HL-60/S4 (cell line): Measurements from ENCODE around the gene SMC2.

Source experiments
- in situ Hi-C: fragments of 300-500 bp; cut with MboI; formaldehyde crosslinking; loops from 2 replicates; pipeline ENCODE4 v1.14.3; 2022; ENCODE audit warnings: low sequenced_read_pairs

SMC2 gene

DNA sequence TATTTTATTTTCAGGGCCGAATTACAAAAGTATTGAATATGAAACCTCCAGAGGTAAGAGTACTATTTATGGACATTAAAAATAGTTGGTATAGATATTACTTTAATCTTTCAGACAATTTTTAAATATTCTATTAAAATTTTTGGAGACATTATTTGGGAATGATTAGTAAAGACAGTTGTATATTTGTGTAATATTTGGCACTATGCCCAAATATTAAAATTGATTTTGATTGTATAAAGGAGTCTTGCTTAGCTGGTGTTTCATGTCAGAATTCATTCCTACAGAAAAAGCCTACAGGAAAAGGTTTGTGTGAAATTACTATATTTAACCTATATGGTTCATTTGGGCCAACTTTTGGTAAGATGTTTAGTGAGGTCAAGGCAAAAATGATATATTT is 5.5 kb downstream of the SMC2 start:
- in situ Hi-C loops = no loop called here

DNA sequence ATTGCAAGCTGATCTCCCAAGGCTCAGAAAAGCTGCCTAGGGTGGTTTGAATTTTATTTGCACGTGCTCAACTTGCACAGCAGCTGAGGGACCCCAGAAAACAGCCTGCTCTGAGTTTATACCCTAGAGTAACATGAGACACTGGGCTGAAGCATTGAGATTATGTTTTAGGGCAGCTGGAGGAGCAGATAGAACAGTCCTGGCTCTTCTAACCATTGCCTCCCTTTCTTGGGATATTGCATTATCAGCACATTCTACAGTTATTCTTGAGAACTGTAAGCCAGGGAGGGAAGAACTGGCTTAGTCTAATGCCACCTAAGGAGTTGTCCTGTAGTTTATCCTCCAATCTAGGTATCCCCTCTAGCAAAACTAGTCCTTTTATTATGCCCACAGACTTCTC is 10.3 kb downstream of the SMC2 start:
- in situ Hi-C loops = no loop called here

DNA sequence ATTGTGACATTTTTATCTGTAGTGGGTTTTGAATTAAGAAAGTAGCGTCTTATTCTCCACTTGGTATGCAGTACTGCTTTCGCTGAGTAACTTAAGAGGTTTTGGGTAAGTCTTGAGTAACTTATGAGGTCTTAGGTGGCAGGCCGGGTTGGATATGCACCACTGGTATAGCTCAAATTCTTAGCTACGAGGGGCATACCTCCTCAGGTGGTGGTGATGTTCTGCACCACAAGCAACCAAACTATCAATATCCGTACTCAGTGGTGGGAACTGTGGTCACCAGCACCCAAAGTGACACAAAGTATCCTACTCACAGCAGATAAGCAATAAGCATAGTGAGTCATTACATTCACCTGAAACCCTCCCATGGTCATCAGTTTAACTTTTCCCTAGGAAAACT is 13.7 kb downstream of the SMC2 start:
- in situ Hi-C loops = no loop called here

DNA sequence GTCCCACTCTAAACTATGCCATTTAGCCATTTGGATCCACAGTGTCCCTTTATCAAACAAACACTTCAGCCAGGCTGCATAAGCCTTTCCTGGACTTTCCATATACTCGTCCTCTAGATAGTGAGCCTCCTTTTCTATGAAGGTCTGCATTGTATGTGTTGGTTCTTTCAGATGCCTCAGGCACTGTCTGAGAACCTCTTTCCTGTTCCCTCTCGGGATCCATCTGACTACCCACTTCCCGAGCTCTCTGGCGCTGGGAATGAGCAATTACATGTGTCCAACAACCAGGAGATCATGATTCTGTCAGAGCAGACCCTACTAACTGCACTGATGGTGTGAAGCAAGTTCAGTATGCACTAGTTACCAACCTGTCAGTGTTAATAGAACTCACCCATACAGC is 14.2 kb downstream of the SMC2 start:
- in situ Hi-C loops = no loop called here

DNA sequence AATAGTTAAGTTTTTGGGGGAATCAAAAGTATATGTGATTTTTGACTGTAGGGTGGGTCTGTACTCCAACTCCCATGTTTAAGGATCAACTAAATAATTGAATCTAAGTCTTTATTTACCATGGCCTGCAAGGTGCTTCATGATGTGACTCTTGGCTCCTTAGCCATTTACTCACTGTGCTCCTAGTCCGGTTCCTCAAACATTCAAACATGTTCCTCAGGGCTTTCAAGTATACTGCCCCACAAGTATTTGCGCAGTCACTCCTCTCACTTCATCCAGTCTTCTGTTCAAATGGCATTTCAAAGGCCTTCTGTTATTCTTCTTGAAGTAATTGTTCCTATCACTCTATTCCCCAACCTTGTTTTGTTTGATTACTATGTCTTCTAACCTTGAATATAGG is 16.4 kb downstream of the SMC2 start:
- in situ Hi-C loops = no loop called here

DNA sequence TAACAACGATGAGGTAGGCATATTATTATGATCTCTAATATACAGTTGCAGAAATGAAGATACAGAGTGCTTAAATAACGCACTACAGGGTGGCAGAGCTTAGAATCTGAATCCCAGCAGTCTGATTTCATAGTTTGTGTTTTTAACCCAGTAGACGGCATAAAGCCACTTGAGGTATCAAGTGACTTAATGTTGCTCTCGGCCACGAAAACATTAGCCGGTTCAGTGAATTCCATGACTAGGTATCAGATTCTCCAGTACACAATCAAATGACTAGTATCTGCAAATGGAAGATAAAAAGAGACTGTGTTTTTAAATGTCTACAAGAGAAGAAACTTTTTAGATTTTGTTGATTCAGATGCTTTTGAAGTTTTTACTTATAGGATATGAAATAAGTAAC is 24.8 kb downstream of the SMC2 start:
- in situ Hi-C loops = no loop called here

DNA sequence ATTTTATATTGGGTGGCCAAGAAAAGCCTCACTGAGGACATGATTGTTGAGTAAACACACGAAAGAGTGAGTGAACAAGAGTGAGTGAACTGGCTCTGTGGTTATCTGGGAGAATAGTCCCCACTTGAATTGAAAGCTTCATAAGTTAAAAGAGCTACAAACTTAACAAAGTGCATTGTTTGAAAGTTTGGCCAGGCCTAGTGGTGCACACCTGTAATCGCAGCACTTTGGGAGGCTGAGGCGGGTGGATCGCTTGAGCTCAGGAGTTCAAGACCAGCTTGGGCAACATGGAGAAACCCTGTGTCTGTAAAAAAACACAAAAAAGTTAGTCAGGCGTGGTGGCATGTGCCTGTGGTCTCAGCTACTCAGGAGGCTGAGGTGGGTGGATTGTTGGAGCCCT is 26.9 kb downstream of the SMC2 start:
- in situ Hi-C loops = no loop called here

DNA sequence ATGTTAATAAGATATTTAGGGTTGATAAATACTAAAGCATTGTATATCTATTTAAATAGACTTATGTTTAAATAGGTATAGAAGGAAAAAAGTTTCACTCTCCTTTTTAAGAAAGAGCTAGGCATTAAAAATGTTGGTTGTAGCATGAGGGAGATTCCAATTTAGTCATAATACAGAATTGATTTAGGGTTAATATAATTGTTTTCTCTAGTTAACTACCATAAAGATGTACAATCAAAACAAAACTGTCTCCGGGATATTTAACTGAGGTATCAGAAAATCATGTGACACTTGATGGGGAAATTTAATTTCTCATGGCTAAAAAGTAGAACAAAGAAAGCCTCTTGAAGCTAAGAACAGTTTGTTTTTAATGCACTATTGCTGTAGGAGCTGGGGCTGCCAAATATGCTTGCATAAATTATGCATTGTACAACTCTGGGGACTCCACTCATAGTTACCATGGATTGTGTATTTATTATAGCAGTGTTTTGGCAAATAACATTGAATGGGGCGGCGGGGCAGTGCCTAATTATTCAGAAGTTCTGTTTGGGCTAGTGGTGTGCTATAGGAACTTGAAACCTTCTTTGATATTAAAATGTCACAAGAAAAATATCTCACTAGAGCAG is 44.2 kb downstream of the SMC2 start:
- in situ Hi-C loops = no loop called here

DNA sequence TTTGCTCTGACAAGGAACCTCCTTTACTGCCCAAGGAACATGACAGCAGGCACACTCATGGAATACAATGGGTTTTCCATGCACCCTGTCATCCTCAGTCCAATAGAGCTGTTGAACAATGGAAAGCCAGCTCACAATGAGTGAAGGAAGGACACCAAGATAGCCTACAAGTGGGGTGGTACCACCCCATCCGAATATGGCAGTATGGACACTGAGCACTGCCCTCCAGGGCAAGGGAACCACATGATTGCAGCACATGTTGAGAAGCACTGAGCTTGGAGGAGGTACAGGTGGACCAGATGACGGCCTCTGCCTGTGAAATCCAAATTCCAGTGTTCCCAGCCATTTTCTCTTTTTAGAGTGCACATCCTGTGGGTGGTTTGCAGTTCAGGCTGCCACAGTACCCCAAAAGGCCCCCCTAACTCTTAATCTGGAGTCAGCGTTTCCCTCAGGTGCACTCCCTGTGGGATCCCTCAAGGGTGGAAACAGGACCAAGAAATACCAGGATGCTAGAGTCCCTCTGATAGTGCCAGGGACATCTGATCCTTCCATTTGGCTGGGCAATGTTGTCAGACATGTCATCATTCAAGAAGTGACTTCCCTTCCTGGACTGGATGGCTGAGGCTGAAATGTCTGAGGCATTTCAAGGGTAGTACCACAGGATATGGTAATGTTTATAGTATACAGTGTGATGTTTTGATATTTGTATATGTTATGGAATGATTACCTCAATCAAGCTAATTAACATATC is 48.9 kb downstream of the SMC2 start:
- in situ Hi-C loops = no loop called here

DNA sequence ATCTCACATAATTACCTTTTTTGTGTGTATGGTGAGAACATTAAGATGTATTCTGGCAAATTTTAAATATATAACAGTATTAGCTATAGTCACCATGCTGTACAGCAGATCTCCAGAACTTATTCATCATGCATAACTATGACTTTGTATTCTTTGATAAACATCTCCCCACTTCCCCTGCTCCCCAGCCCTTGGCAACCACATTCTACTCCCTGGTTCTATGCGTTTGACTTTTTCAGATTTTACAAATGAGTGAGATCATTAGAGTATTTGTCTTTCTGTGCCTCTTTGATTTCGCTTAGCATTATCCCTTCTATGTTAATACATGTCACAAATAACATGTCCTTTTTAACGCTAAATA is 49.4 kb downstream of the SMC2 start:
- in situ Hi-C loops = no loop called here

DNA sequence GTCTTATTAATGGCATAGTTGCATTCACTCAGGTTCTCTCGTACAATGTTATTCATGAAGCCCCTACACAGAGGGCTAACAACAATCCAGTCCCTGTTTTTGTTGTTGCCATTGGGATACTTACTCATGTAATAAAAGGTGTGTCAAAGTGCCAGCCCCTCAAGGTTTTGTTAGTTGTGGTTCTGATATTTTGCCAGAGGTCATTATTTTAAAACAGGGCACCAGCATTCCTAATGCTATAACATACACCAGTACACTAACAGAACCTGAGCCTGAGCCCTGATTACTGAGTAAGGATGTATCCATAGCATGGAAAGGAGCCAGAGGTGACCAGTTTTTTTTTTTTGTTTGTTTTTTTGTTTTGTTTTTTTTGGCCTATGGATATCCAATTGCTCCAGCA is 50.2 kb downstream of the SMC2 start:
- in situ Hi-C loops = no loop called here

DNA sequence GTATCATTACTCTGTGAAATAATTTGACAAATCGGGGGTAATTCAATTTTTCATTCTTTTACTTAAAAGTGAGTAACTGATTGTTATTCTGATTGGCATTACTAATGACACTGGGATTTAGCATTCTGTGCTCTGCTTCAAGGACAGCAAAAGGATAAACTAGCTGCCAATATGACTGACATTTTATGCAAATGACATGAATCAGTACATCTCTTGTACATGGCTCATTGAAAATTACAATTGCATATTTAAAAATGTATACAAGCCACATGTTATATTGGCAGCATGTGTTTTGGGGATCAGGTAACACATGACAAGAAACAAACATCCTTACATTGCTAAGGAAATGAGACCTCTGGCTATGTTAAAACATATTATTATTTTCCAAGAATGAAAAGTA is 79.0 kb downstream of the SMC2 start:
- in situ Hi-C loops = no loop called here

DNA sequence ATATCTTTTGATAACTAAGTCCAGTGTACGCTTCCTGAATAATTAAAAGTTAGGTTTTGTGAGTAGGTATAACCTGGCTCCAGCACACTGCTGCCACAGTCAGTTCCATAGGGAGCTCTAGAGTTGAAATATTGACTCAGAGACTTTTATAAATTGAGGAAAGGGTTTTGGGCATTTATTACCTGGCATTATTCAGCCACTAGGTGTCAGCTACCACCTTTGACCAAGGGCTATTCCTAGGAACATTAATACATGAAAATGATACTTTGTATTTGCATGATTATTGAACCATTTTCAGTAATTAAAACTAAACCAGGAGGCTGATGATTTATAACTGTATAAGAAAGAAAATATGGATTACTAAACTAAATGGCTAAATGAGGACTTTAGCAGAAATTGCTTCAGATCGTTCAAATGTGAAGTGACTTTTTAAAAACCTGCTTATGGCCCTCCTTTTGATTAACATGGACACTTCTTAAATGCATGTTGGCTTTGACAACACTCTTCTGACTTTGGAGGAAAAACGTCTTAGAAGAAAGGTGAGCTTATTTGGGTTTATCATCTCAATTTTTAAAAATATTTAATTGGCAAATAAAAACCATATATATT is 83.0 kb downstream of the SMC2 start:
- in situ Hi-C loops = no loop called here

DNA sequence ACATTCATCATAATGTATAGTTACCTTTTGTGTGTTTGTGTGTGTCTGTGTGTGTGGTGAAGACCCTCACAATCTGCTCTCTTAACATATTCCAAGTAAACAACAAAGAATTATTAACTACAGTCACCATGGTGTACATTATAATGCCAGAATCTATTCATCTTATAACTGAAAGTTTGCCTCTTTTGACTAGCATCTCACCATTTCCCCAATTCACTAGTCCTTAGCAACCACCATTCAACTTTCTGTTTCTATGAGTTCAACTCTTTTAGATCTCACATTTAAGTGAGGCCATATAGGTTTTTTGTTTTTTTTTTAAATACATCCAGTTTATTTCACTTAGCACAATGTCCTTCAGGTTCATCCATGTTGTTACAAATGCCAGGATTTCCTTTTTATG is 83.6 kb downstream of the SMC2 start:
- in situ Hi-C loops = no loop called here
